Islet of Langerhans (tissue), 1 donor: ENCODE data around the gene LHX3.

Experiments
- FAIRE-seq: peaks from one replicate; lab custom pipeline; 2011; peaks lifted over from hg19 to GRCh38; lab: Jason Lieb, UNC

Gene LHX3

DNA sequence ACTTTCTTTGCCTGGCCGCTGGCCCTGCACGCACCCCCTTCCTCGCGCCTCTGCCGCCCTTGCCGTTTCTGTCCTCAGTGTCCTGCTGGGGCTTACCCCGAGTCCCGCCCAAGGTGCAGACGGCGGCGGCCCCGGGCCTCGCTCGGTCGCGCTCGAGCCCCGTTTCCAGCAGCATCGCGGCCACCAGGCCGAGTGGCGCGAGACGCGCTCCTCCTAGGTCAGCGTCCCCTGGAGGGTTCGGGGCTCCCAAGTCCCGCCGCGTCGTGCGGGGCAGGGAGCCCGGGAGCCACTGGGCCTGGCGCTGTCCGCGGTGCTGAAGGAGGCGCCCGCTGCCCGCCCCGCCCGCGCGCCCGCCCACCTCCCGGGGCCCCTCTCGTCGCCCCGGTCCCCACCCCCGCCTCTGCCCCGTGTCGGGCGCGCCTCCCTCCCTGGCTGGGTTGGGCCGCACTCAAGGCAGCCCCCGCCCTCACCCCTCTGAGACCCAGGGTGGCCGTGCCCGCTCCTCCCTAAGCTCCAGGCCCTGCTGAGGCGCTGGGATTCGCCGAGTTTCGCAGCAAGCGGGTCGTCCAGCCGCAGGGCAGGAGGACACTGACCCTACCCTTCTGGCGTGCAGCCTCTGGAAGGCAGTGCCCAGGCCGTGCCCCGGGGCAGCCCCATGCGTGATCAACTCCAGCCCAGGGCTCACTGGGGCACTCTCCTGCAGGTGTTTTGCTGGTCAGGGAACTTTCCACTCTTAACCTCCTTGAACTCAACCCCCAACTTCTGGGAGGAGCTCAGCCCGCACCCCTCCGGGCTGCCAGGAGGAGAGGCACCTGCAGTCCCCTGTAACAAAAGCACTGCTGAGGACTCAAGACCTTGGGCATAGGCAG, at the start of gene LHX3:
TSS of gene LHX3 (minus strand) at position 291 of the 869 bp plus-strand sequence. CDS start at position 175, 116 bp downstream.
- FAIRE-seq: no peak

DNA sequence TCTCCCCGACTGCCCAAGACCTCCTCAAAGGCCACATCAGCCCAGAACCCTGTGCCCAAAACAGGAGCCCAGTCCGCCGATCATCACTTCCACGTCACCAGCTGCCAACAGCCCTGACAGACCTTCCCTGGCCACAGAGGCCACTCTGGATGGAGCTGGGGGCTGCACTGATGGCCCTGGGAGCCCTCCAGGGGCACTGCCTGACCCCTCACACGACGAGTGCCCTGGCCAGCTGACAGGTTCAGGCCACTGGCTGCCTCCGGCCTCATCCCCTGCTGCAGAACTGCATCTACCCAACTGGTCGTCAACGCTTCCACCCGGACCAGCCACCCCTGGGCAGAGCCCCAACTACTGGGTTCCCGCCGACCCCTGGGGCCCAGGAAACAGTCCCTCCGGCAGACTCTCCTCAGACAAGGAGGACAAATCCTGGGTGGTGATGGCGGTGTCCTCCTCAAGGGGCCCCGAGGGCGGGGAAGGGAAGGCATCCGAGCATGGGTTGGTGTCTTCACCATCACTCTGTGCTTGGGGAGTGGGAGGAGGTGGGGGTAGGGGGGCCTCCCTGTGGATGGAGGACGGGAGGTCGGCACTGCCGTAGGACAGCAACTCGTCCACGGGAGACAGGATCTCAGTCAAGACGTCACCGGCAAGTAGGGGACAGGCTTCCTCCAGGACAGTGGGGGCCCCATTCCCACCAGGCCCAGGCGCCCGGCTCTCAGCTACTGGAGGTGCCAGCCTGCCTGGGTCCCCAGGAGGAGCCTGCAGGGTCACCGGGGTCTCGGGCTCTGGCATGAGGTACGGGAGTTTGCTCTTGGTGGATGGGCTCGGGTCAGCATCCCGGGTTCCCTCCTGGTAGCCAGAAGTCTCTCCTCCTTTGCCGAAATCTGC, 48.6 kb upstream of the LHX3 start:
- no peak for FAIRE-seq

- no peak for FAIRE-seq
These were observed 47.9 kb upstream of the LHX3 start for GRCh38 chr9:136252846-136253245.

GRCh38 chr9:136252281-136252680, 47.4 kb upstream of the LHX3 start:
- no peak for FAIRE-seq

GRCh38 chr9:136251264-136252115, 46.6 kb upstream of the LHX3 start:
- FAIRE-seq: no peak

DNA sequence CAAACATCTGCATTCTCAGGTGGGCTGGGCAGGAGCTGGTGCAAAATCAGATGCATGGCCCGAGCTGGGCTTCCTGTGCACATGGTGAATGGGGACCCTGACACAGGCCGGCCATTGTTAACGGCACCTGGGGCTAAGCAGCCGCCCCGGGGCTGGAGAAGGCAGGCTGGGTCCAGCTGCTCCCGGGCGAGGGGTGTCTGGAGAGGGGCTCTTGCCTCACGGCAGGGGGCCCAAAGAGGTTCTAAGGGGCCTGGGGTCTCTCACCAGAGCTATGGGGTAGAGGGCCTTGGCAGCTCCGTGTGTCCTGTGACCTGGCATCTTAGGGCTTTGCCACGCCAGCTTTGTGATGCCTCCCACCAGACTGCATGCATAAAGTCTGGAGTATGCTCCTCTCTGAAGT, 45.7 kb upstream of the LHX3 start:
- no peak for FAIRE-seq

GRCh38 chr9:136249877-136250559, 45.1 kb upstream of the LHX3 start:
- no peak for FAIRE-seq

DNA sequence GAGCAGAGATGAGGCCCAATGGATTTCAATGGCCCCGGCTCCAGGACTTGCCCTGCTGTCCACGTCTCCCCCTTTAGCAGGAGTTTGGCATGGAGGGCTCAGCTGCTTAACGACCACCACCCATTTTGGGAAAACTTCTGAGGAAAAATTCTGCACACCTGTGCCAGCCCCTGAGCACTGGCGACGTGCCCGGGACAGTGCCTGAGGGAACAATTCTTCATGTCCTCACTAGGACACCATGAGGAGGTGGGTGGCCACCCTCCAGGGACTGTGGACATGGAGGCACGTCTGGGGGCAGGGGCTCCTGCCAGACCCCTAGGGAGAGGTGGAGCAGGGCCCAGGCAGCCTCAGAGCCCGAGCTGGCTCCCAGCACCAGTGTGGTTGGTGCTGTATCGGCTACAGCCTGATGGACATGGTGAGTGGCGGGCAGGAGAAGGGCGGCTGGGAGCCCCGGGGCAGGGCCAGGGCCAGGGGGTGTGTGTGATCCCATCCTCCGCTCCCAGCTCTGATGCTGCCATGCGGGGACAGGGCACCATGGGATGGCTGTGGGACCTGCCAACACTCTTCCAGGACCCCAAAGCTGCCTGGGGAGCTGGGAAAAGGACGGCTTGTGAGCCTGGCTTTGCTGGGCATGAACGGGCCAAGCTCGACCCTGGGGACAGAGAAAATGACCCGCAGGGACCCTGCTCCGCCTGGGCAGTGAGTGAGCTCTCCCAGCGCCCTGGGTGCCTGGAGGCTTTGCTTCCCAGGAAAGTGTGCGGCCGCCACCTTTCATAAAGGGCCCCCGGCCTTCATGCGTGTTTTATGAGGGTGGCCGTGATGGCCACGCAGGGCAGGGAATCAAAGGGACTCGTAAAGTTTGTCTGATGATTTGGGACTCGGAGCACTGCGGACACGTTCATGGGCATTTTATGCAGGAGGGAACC, 44.3 kb upstream of the LHX3 start:
- no peak for FAIRE-seq

DNA sequence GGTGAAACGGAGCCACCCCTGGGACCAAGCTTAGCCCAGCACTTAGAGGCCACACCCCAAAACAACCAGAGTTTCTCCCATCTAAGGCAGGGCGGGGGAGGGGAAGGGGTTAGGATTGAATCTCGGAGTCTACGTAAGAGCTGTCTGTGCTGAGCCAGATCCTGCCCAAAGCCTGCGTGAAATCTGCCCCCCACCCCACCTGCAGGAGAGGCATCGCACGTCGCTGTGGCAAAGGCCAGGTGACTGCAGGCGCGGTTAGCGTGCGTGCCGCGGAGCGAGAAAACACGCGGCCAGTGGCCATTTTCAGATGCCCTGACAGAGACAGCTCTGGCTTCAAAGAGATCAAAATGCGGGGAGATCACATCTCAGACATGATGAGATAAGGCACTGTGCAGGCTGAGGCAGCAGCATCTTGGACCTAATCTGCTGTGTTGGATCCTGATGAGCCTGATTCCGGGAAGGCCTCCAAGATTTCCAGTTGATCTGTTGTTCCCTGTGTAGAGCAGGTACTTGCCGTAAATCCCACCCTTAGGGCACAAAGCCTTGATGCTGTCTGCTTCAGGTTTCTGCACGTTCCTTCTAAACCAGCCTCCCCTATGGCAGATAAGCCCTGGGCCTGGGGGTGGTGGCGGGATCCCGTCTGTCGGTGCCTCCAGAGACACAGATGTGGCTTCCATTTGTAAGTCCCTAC, 43.2 kb upstream of the LHX3 start:
- no peak for FAIRE-seq

DNA sequence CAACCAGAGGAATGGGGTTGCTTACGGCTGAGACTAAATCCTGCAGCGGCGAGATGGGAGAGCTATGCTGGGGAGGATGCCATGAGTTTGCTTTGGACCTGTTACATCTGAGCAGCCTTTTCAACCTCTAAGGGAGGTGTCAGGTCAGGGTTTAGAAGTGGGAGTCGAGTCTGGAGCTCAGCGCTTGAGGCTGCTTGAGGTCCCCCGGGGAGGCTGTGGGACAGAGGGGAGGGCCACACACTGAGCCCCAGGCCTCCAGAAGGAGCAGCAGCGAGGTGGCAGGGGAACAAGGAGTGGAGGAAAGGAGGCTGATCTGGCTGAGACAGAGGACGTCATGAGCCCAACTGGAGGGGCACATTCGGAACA, 42.6 kb upstream of the LHX3 start:
- no peak for FAIRE-seq

GRCh38 chr9:136246849-136247550, 42.1 kb upstream of the LHX3 start:
- no peak for FAIRE-seq

DNA sequence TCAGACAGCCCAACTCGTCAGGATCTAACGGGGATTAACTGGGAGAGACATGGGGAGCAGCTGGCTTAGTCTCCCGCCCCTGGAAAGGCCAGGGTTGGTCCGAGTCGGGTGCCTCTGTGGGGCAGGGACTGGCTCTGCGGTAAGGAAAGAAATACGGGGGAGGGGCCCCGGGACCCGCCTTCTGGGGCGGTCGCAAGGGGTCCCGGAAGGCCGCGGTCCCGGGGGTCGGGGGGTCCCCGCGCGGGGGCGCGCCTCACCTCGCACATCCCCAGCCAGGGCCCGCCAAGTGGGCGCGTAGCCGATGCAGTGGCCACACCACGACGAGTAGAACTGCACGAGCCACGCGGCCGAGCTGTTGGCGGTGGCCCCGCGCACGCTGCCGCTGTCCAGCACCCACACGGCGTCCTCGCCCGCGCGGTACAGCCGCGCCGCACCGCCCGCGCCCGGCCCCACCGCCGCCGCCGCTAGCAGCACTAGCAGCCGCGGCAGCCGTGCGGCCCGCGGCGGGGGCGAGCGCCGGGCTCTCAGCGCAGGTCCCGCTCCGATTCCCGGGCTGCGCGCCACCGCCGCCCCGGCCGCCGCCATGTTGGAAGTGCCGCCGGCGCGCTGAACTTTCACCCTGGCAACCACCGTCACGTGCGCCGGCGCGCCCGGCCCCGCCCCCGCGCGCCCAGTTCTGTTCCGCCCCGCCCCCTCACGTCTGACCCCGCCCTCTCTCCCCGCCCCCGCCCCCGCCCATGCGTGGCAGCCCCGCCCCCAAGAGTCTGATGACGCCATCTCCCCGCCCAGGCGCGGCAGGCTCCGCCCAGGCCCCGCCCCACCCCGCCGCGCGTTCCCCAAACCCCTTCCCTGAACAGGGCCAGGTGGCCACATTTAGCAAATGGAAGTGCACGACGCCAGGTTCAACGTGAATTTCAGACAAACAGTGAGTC, 40.6 kb upstream of the LHX3 start, which contains the start of gene QSOX2:
TSS of gene QSOX2 (minus strand) at position 594 of the 932 bp plus-strand sequence. CDS start at position 585, 9 bp downstream.
- FAIRE-seq: no peak

DNA sequence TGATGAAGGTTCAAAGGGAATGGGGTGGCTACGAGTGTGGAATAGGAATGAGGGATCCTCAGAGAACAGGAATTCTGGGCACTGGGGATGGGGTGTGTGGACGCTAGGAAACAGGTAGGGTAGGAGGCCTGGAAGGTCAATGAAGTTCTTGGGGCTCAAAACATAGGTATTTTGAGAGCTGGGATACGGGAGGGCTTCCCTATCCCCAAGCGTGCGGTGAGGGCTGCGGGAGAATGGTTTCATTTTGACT, 40.0 kb upstream of the LHX3 start:
- FAIRE-seq: no peak

GRCh38 chr9:136244122-136244968, 39.4 kb upstream of the LHX3 start:
- peak; percentile 36 for FAIRE-seq

- FAIRE-seq: no peak
These were observed 38.7 kb upstream of the LHX3 start for GRCh38 chr9:136243631-136244030.

- no peak for FAIRE-seq
These were observed 38.1 kb upstream of the LHX3 start for GRCh38 chr9:136242918-136243525.

- no peak for FAIRE-seq
These were observed 37.3 kb upstream of the LHX3 start for GRCh38 chr9:136242248-136242647.
